Measurements from ENCODE around the gene GUCY1A2.
"Not testable (repeated sequence)": the region's sequence is repeated elsewhere in the genome, so short reads cannot be mapped to it uniquely, and the experiment has no call there.

Gene GUCY1A2, protein sequence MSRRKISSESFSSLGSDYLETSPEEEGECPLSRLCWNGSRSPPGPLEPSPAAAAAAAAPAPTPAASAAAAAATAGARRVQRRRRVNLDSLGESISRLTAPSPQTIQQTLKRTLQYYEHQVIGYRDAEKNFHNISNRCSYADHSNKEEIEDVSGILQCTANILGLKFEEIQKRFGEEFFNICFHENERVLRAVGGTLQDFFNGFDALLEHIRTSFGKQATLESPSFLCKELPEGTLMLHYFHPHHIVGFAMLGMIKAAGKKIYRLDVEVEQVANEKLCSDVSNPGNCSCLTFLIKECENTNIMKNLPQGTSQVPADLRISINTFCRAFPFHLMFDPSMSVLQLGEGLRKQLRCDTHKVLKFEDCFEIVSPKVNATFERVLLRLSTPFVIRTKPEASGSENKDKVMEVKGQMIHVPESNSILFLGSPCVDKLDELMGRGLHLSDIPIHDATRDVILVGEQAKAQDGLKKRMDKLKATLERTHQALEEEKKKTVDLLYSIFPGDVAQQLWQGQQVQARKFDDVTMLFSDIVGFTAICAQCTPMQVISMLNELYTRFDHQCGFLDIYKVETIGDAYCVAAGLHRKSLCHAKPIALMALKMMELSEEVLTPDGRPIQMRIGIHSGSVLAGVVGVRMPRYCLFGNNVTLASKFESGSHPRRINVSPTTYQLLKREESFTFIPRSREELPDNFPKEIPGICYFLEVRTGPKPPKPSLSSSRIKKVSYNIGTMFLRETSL

DNA sequence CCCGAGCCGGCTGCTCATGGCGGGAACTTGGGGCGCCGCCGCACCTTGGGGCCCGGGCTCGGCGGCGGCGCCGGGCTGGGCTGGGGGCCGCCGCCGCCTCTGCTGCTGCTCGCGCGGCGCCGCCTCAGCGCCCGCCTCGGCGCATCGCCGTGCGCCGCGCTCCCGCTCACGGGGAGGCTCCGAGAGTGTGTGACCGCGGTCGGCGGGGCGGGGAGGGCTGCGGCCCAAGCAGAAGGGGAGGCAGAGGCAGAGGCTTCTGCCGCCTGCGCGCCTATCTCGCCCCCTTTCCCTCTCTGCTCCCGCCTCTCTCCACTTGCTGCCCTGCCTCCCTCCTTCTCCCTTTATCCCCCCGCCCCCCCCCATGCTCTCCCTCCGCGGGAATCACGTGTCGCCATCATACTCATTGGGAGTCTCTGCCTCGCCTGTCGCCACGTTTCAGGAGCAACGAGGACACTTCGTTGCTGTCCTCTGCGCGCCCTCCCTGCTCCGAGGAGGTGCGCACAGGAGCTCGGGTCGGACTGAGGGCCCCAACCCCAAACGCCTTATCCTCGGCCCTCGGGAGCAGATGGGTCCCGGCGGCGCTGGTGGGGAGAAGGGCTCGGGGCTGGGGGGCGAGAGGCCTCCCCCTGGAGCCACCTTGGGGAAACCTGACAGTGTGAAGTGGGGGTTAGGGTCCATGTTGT is at the start of gene GUCY1A2:
Gene GUCY1A2, minus strand, starts transcription at position 258 of the 683 bp plus-strand sequence. CDS start 421 bp downstream, outside the sequence.
- DNase-seq = no peak

DNA sequence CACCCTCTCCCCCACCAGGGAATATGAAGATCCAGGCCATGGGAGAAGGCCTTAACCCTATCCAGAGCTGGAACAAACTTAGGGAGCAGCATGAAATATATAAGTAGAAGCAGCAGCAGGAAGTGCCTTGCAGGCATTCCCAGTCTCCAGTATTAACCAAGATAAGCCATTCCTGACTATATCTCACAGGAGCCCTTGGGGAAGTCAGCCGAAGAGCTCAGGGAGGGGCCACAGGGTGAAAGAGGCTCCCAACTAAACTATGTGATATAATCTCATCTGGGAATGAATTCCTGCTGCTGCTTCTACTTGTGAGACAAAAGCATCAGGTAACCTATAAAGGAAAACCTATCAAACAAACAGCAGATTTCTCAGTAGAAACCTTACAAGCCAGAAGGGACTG is 36.1 kb upstream of the GUCY1A2 start:
- DNase-seq = no peak

DNA sequence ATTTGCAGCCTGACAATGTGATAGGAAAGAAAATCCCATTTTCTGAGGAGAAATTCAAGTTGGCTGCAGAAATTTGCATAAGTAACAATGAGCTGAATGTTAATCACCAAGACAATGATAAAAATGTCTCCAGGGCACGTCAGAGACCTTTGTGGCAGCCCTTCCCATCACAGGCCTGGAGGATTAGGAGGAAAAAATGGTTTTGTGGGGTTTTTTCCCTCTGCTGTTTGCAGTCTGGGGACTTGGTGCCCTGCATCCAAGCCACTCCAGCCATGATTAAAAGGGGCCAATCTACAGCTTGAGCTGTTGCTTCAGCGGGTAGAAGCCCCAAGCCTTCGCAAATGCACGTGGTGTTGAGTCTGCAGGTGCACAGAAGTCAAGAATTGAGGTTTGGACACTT is 33.1 kb upstream of the GUCY1A2 start:
- DNase-seq = not testable (repeated sequence)

DNA sequence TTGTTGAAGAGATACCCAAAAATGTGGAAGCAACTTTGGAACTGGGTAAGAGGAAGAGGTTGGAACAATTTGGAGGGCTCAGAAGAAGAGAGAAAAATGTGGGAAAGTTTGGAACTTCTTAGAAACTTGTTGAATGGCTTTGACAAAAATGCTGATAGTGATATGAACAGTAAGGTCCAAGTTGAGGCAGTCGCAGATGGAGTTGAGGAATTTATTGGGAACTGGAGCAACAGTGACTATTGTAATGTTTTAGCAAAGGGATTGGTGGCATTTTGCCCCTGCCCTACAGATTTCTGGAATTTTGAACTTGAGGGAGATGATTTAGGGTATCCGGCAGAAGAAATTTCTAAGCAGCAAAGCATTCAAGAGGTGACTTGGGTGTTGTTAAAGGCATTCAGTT is 32.6 kb upstream of the GUCY1A2 start:
- DNase-seq = not testable (repeated sequence)

DNA sequence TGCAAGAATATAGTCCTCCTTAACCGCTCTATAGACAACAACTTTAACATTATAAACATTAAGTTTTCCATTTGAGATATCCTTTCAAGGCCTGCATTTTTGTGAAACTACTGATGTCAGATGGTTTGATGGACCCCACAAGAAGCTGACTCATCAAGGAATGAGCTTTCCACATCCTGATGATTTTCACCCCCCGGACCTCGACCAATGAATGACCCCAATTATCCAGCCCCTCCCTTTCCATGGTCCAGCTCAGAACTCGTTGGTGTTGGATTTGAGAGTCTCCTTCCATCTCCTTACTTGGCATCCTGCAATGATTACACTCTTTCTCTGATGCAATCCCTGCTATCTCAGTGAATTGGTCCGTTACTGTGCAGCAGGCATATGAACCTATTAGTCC is 31.8 kb upstream of the GUCY1A2 start:
- no peak for DNase-seq

DNA sequence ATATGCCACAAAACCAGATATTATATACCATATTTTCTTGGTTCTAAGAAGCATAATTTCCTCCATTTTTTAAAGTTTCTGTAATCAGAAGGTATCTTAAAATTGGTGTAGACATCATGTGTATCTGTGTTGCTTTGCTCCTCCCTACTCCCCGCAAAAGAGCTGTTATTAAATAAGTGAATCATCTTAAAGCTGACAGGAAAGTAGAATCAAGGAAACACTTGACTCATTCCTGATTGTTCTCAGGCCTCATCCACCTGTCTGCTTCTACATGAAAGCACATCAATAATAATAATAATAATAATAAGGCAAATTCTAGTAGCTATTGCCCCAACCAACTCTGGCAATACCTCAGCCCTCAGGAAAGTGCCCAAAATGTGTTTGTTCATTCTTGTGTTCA is 26.2 kb upstream of the GUCY1A2 start:
- no peak for DNase-seq

DNA sequence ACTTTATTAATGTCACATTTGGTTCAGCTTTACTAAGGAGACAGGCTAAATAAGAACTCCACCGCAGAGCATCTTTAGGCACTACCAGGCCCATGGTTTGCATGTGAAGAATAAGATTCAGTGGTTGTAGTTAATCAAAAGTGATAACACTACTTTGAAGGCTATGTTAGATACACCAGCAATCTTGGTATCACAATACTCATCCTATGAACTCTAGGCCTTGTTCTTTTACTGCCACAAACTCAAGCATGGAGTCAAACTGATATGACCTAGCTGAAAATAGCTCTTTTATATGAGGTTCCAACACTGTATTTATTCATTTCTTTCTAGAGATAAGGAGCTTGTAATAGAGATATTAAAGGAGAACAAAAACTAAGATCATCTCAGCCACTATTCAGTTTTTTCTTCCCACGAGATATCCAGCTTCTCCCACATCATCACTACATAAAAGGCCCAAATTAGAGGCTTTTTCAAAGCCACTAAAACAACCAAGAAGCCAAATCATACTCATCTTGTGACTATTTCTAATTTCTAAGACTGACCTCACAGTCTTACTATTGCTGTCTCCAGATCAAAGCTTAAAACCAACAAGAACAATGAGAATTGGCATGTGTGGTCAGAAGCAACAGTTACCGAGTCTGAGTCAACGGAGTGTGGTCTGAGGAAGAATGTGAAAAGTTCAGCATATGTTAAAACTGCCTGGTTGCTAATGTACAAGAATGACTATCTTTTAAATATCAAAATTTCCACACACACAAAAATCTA is 25.1 kb upstream of the GUCY1A2 start:
- no peak for DNase-seq

DNA sequence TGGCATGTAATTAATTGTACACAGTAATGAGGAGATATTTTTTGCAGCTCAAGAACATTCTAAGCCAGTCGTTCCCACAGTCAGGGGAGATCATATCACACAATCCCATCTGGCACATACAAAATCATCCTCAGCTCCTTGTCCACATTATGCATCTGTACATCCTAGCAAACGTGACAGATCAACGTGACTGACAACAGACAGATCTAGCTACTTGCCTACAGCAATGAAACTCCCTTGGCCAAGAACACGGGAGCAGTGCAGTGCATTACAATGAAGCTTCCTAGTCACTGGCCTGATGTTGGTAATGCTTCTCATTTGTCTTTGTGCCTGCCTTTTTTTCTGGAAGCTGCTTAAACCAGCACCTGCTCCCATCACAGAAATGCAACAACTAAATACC is 24.5 kb upstream of the GUCY1A2 start:
- DNase-seq = no peak

DNA sequence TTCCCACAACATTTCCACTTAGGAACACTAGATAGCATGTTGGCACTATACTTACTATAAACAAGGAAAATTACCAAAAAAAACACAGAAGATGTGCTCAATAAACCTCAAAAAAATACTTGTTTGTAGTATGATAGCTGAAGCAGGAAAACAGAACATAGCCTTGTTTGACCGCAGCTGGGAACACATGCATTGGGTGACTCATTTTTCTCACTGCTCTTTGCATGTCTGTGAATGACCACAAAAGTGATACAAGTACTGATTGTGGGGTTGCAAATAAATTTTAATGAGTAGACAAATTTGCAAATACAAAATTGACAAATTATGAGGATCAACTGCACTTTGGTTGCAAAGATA is 22.8 kb upstream of the GUCY1A2 start:
- DNase-seq = no peak

DNA sequence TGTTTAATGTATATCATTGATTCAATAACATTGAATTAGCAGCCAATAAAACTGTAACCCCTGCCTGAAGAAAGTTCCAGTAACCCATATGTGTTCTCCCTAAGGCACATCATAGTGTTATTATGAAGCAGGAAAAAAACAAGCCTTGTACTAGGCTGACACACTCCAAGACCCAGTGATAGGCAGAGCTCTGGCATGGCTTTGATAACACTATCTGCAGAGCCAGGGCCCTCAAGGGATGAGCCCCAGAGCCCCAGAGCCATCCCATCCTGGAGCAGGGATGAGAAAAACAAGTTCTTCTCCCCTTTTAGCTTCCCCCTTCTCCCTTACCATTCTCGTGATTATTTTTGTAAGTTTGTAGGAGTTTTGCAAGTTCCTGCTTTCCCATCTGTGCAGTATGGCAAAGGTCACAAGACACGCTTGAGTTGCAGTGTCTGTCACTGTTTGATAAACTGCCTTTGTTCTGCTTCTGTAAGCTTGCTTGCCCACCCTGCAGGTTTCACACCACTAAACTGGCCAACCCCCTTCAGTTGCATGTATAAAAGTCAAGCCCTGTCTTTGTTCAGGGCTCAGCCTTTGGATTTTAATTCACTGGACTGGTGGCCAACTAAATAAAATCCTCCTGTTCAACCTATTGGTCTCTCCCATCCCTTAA is 22.3 kb upstream of the GUCY1A2 start:
- DNase-seq = no peak

DNA sequence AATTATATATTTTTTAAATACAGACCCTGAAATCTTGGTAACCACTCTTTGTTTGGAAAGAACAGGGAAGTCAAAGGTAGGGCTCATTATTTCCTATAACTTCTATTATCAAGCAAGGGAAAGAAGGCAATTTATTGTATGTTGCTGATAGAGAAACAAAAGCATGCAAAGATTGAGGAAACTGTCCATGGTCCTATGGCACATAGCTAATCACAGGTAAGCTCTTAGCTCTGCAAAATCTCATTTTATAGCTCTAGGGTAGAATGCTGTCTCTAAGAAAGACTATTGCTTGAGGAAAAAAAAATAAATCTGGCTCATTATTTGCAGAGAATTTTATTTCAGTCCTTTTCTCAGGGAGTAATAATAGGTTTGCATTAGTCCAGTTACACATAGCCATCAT is 7.4 kb upstream of the GUCY1A2 start:
- no peak for DNase-seq

DNA sequence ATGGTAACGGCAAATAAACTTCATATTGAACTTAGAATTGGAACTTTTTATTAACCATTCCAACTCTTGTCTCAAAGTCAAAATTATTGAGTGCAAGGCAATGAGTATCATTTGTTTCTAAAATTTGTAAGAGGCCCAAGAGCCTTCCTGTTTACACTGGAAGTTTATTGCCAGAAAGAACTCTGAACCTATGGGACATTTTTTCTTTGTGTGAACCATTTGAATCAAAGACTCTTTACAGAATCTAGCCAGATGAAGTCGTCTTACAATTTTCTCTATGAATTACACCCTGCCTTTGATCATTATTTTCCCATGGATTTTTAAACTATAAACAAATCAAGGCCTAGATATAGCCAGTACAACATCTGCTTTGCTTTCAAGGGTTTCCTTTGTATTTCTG is 2.3 kb upstream of the GUCY1A2 start:
- DNase-seq = no peak

DNA sequence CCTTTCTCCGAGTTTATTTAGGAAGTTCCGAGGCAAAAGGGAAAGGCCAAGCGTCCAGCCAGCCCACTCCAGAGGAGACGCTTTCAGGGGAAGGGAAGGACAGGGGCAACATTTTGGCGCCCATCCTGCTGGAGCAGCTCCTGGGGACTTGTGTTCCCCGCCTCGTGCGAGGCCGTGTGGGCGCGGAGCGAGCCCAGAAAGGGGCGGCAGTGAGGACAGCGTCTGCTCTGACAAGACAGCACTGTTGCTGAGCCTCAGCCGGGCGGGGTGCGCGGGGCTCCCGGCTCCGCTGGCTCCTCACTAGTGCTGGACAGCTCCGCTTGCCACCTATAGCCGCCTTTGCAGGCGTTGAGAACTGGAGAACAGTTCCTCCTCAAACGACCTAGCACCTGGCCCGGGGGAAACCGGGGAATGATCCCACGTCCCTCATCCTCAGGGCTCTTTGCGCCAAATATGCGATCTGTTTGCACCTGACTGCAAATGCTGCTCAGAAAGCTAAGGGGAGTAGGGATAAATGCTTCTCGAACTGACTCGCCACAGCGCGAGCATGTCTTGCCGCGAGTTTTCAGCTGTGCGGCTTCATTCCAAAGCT is 722 bp upstream of the GUCY1A2 start:
- DNase-seq = no peak

DNA sequence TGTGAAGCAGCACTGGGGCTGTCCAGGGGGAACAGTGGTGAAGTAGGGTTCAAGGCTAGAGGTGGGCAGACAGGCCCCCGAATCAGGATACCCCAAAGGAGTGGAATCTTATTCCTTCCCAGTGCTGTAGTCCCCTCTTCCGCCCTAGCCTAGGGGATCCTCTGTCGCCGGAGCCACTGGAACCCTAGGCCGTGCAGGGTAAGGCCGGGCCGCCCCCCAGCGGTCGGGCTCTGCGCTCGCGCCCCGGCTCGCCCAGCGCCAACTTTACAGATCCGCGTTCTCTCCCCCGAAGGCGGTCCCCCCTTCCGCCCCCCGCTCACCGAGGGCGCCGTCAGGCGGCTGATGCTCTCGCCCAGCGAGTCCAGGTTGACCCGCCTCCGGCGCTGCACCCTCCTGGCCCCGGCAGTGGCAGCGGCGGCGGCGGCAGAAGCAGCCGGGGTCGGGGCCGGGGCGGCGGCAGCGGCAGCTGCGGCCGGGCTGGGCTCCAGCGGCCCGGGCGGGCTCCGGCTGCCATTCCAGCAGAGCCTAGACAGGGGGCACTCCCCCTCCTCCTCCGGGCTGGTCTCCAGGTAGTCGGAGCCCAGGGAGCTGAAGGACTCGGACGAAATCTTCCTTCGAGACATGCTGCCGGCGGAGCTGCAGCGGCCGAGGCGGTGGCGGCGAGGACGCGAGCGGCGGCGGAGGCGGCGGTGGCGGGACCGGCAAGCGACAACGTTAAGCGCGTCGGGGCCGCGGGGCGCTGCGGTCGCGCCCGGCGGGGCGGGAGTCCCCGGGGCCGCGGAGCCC is 650 bp downstream of the GUCY1A2 start:
- DNase-seq = no peak

DNA sequence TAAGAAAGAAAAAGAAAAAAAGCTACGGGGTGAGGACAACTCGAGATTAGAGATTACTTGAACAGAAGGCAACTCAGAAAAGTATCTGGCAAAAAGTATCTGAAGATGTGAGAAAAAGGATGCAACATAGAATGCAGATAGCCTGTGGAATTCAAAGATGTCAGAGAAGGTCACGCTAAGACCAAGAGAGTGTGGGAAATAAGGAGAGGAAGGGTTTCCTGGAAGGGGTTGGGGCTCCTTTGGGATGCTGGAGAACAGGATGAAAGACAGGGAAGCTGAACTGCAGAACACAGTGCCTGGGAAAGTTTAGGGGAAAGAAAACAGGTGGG is 1.2 kb downstream of the GUCY1A2 start:
- no peak for DNase-seq

DNA sequence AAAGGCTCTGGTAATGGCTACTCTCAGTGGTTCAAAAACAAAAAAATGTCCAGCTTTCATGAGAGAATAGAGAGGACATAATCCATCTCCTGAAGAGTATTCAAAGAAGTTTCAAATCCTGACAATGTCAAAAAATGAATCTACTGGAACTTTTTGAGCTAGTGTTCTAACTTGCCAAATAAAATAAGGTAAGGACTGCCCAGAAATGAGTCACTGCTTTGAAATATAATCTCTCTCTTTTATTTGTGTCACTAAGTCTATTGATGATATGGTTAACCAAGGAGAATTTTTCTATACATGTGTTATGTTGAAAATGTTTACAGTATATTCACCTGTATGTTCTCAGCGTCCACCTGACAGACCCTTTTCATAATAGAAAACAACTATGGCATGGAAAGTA is 3.4 kb downstream of the GUCY1A2 start:
- no peak for DNase-seq

DNA sequence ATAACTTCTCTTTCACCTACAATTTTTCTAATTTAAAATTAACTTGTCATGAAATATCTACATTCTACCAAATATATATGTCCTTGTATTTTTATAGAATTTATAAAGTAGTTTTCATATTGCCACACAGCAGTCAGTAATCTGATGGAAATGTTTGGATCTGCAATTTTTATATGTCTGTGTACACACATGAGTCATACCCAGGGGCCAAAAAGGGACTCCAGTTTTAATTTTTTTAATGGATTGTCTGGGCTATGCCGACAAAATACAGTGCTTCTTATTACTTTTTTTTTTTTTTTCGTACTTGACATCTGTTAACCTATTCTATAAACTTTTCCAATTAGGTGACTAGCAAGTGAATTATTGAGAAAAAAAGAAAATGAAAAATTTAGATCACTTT is 6.3 kb downstream of the GUCY1A2 start:
- no peak for DNase-seq

DNA sequence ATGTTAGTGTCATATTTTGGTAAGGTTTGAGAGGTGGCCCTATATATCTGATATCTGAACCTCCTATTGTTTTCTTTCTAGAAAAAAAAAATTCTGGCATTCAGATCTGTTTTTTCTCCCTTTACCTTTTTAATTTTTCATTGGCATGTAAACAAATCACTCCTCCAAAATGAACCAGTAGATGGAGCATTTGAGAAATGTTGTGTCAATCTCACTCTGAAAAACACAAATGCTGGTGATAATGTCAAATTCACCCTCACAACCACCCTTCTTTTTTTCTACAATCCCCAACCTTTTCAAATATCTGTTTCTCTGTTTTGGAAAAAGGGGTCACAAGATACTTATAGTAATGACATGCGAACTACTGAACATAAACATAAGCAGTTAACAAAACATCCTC is 9.1 kb downstream of the GUCY1A2 start:
- no peak for DNase-seq

DNA sequence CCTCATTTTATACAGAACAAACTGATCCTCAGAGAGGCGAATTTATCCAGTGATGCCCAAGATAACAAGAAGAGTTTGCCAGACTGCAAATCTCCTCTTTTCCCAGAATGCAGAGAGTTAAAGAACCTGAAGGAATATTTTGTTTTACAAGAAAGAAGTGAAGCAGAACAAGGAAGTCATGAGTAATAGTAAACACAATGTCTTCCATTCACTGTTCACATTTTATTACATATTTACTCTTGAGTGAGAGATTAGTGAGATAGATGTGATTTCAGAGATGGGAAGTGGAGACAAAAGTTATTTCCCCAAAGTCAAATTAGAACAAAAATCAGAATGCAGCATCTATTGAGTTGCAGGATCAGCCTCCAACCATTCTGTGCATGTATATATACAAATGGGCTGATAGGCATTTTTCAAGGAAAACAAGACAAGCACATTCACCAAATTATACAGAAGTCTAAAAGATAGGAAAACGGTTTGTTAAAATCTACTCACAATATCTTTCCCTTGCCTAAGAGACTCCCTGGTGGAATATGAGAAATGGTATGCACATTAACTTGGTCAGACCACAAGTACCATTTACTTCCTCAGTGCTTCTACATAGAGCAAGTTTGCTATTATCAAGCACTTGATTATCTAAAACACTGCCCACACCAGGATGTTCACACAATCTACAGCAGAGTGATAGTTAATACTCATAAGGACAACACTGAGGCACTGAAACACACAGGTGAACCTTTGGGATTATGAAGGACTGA is 12.0 kb downstream of the GUCY1A2 start:
- no peak for DNase-seq

DNA sequence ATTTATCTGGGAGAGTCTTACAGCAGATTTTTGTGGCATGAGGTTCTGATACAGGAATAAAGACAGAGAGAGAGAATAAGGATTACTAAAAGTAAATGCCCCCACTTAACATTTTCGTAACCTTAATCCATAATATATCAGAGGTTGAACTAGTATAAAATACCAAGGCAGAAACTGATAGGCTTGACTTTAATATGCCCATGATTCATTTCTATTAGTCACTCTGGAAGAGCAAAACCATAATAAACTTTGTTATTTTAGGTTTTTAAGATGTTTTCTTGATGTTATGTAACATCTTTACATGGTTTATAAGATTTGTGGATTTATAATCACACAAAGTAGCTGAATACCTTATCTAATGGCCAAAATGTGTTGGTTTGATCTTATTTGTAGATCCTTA is 19.1 kb downstream of the GUCY1A2 start:
- DNase-seq = no peak

DNA sequence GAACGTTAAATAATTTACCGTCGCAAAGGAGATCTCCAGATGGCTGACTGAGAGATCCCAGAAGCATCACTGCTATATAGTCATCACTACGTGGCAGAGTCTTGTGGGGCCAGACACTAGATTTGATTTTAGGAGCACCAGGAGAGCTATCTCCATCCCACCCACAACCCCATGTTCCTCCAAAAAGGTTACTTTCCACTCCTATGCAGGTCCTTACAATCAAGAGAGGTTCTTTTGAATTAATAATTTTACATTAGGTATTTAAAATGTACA is 19.4 kb downstream of the GUCY1A2 start:
- DNase-seq = no peak
